ENCODE measurements around the gene ARID1B.
"Not testable (repeated sequence)": the region's sequence is repeated elsewhere in the genome, so short reads cannot be mapped to it uniquely, and the experiment has no call there.

The ARID1B gene

DNA sequence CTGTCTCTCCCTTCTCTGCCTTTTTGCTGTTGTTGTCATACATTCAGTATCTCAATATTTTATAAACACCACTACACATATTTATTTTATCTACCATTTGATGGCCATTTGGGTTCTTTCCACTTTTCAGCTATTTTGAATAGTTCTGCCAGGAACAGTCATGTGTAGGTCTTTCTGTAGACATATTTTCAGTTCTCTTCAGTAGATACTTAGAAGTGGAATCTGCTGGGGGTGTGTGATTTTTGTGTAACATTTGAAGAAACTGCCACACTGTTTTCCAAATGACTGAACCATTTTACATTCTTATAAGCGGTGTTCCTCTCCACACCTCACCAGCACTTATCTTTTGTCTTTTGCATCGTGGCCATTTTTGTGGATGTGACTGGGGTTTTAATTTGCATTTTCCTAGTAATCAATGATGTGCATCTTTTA lies 197.7 kb downstream of the ARID1B start:
- no peak for DNase-seq

DNA sequence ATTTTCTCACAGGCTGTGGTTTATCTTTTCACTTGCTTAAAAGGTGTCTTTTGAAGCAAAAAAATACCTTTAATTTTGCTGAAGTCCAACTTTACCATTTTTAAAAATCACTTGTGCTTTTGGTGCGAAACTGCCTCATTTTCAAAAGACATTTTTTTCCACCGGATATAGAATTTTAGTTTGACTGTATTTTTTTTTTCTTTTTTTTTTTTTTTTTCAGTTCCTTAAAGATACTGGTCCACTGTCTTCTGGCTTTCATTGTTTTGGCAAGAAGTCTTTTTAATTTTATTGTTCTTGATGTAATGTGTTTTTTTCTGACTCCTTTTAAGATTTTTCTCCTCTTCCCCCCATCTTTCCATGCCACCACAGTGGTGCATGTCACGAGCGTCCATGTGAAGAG lies 198.2 kb downstream of the ARID1B start:
- DNase-seq, result no peak

DNA sequence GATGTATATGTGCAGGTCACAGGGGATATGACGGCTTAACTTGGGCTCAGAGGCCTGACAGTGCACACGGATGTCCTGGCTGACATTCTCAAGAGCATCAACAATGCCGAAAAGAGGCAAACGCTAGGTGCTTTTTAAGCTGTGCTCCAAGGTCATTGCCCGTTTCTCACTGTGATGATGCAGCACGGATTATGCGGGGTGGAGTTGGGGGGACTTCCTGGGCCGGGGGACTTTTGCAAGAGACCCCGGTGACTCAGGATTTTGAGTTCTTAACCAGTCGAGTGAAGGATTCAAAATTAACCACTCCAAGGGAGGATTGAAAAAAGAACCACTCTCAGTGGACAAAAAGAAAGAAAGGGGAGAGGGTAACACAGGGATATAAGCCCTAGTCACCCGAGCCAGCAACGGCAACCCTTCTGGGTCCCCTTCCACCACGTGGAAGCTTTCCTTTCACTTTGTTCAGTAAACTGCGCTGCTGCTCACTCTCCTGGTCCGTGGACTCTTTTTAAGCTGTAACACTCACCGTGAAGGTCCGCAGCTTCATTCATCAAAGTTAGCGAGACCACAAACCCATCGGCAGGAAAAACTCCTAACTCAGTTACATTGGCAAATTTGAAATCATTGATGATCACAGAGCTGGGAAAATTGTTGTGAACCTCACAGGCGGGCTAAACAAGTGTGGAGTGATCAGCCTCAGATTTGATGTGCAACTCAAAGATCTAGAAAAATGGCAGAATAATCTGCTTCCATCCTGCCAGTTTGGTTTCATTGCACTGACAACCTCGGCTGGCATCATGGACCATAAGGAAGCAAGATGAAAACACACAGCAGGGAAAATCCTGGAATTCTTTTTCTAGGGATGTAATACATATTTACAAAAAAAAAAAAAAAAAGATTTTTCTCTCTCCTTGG lies 199.3 kb downstream of the ARID1B start:
- no peak for DNase-seq

DNA sequence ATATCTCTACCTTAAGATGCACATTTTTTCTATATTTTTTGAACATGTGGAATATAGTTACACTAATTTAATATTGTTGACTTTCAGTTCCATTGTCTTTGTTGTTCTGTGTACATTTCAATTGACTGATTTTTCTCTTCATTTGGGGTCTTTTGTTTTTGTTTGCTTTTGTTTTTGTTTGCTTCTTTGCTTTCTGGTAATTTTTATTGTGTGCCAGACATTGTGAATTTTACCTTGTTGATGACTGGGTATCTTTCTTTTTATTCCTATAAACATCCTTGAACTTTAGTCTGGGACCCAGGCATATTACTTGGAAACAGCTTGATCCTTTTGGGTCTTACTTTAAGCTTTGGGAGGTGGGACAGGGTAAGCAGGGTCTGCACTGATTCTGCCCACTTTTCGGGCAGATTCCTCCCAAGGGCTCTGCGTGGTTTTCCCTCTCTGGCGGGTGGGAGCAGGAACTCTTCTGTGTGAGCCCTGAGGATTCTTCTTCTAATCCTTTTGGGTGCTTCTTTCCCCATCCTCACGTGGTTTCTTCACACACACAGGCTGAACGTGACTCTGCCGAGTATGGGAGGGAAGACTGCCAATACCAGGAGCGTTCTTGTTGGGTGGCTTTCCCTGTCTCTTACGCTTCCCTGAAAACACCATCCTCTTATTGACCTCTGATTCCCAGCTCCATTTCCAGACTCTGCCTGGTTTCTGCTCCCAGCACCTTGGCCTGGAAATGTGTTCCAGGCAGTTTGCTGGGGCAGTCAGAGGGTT lies 200.5 kb downstream of the ARID1B start:
- DNase-seq, result no peak

DNA sequence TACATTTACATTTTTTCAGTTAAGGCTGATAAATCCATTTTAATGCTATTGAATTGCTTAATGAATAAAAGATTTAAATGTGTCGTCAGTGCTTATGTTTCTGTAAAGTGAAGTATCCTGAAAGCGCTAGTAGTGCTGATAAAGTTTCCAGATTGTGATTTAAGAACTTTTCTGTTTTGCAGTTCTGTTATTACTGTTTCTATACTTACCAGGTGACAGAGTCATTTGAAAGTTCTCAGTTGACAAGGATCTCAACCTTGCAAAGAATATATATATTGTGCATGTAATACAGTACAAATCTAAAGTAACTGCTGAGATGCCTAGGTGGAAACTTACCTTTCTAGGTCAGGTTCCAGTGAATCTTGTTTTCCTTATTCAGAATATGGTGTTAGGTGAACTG lies 201.8 kb downstream of the ARID1B start:
- DNase-seq, result no peak

DNA sequence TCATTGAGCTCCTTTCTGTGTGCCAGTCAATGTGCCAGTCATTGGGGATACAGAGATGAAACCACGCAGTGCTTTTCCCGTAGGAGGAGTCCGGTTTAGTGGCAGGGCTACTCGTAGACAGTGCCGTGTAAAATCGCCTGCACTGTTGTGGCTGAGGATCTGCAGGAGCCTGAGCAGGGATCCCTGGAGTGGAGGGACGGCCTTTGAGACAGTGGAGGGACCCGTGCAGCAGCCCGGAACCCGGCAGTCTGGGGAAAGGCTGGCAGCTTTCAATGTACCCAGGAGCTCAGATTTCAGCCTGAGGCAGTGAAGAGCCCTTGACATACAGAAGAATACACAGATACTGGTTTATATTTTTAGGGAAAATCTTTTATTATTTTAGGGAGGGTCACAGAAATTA lies 203.3 kb downstream of the ARID1B start:
- no peak for DNase-seq

DNA sequence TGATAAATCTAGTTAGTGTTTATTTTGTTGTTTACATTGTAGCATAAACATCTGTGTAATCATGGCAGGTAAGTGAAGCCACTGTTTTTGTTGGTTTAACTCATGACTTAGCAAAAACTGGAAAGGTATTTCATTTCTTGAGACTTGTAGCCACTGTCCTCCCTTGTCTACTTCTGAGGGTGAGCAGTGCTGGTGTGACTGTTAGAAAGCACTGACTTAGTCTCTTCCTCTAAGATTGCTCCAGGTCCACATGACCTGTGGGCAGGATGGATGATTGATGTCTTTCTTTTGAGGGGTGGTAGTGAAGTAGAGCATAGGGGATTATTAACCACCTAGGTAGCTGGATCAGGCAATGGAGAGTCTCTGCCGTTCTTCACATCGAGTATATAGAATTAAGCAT lies 203.8 kb downstream of the ARID1B start:
- no peak for DNase-seq

DNA sequence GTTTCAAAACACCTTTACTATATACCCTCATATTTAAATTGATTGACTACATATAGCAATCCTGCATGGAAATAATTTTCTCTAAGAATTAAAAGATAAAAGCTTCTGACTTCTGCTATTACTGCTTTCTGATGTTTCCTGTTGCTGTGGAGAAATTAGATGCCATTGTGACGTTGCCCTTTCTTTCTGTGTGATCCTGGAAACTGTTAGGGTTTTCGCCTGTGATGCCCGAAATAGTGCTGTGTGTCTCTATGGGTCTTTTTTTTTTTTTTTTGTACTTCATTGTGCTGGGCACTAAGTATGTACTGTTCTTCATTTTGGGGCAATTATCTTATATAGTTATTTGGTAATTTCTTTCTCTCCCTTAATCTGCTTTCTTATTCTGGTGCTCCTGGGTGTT lies 205.0 kb downstream of the ARID1B start:
- no peak for DNase-seq

DNA sequence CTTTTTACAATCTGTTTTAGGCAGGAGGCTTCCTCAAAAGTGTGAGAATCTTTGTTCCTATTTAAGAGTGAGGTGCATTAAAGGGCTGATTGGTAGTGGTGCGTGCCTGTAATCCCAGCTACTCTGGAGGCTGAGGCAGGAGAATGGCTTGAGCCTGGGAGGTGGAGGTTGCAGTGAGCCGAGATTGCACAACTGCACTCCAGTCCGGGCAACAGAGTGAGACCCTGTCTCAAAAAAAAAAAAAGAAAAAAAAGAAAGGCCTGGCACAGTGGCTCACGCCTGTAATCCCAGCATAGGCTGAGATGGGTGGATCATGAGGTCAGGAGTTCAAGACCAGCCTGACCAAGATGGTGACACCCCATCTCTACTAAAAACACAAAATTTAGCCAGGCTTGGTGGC lies 205.7 kb downstream of the ARID1B start:
- not testable (repeated sequence) for DNase-seq

DNA sequence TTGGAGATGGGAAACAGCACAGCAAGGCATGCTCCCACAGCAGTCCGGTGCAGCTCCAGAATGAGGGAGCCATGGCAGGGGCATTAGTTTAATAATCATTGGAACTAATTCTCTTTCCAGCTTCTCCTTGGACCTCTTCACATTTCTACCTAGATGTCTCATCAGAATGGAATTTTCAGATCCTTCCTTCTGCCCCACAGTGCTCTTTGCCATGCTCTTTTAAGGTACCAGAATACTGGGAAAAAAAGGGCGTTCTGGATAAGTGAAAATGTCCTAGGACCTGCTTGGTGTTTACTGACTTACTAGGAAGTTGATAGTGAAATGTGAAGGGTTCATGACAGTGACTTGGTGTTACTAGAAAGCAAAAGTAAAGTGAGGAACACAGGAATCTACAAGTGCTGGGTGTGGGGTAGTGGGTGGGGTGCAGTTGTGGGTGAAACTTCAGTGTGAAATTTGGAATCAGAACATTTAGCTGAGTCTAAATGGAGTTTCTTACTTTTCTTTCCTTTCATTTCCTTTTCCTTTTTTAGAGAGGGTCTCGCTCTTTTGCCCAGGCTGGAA lies 207.1 kb downstream of the ARID1B start:
- no peak for DNase-seq

DNA sequence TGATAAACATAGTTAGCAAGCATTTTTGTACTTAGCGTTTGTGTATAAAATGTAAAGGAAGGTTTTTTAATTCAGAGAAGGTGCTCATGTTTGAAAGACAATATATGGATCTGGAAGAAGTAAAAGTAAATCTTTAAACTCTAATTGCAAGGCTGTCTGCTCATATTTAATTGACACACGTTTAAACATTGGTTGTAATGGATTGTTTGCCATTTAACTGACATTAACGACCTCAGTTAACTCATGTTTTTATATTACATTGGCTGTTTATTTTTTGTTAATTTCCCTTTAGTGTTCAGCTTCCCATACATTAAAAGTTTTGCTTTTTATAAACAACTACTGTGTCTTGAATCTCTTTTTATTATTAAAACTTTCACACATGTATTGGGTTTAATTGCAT lies 208.1 kb downstream of the ARID1B start:
- no peak for DNase-seq

DNA sequence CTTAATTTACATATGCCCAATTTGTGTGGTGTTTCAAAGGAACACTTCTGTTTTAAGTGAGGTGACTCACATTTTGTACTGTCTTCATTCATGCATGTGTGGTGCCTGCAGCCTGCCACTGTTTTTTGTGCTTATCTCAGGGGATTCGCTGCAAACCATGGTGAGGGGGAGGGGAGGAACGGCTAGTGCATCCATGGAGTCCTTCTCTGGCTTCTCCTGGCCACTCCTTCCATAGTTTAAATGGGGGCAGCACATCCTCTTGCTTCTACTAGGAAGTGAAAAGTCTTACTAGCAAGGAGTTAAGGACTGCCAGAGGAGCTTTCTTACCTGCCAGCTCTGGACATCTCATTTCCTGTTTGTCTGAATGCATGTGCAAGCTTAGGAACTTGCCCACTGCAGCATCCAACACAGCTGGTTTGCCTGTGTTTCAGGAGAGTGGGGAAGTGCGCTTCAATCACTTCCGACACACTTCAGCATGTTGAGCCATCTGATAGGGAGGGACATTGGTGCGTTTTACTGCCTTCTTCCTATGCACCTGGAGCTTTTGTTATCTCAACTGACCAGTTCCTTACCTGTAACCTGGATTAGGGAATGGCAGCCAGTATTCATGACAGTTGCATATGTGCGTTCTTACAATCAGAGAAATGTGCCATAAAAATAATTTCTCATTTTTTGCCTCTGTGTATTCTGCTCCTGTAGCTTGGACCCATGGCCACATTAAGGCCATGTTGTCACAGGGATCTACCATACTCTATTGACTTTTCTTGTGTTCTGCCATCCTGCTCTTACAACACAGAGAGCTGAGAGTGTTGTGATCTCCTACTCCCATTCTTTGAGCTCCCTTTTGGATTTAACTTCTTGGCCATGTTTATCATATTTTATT lies 211.3 kb downstream of the ARID1B start:
- DNase-seq, result no peak

DNA sequence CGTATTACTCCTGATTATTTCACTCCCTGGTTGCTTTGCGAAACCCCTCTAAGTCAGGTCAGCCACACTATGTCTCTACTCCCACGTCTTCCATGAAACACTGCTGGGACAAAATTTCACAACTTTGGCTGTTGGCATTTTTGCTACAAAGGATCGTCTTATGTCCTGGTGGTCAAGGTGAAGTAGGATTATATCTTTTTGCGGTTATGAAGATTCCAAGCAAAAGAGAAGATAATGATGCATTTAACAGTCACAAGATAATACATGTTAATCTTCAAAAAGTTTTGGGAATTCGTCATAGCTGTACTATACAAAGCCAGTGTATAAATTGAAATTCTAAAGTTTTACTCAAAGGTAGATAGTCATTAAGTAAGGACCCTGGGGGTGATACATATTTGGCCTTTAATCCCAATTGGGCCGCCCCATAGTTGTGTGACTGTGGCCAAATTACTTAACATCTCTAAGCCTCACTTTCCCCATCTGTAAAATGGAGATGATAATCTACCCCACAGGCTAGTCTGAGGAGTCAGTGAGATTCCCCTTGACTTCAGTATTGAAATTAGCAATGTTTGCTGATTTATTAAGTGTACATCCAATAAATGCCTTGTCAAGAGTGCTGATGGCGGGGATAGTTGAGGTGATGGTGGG lies 212.1 kb downstream of the ARID1B start:
- no peak for DNase-seq

DNA sequence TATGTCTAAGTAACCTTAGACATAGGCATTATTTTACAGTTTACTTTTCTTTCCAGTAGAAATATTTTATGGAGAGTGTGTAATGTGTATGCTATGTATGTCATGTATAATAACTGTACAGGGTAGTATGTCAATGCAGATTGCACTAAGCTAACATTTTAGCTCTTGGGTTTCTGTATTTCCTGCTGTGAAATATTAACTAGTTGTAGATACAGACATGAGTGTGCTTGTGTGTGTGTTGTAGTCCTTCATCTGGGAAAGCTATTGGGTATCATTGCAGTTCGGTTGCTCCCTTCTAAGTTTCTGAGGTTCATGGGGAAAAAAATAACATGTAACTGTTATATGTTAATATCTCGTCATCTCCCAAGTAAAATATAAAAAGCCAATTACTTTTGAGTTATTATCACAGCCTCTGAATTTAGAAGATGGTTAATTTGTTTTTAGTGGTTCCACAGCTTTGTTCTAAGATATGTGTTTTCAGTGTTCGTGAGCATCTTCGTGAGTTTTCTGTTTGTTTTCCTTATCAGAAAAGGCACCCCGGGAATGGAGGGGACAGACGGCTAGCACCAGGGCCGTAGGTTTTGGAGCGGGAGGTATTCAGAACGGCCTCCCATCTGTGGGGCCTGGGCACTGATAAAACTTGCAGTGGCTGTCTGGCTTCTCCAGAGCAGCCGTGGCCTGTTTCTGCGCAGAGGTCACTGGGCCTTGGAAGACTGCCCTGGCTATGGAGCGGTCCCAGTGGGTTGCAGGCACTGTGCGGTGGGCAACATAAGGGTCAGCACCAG lies 215.0 kb downstream of the ARID1B start:
- no peak for DNase-seq

DNA sequence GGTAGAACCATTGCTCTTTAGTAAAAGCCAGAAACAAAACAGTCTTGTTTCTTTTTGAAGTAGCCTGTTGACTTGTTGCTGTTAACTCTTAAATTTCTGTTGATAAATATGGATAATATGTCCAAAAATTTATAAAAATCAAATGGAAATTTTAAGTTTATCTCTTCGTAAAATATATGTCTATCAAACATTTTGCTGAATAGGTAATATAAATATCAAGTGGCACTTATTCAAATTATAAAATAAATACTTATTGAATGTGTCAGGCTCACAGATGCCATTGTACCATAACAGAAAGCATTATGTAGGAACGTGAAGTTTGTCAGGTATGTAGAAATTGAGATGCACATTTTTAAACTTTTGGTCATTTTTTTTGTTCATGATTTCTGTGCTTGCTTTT lies 216.5 kb downstream of the ARID1B start:
- DNase-seq, result no peak

DNA sequence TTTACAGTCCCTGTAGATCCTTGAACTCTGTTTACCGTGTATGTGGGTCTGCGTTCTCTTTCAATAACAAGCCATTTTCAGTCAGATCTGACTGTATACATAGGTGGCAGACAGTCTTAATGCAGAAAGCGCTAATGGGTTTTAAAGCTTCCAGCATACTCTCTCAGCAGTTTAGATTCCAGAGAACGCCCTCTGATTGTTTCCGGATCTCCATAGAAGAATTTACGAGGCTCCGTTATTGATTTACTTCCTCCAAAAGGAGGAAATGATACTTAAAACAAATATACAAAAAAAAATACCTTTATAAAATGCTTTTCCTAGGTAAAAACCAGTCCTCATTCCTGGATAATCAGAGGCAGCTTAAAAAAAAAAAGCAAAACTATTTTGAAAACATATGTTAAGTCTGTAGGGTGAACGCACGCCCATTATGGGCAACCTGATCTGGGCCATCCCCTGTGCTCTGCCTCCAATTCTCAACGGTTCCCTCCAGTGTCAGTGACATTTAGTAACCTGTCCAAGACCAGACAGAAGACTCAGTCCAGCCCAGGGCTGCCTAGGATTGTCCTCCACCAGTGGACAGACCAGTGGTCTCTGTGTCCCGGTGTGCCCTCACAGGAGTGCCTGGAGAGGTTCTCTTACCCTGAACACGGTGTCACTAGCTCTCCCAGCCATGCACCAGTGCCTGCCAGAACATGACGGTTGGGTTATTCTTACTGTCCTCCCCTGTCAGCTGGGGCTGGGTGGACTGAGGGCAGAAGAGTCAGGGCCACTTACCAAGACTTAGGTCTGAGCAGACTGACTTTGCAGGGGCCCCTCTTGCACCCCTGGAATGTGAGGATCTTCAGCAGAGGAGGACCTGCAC lies 217.3 kb downstream of the ARID1B start:
- DNase-seq, result no peak

DNA sequence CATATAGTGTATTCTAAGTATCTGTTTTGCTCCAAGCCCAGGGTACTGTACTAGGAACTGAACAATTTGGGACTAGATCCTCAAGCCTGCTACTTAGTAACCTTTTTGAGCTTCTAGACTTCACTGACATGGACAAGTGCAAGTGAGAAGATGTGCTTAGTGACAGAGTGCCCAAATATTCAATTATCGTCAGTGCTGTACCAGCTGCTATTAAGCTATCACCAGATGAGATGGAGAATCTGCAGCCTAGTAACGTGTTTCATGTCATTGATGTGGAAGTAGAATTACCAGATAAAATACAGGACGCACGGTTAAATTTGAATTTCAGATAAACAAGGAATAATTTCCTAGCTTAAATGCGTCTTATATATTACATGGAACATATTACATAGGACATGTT lies 218.3 kb downstream of the ARID1B start:
- no peak for DNase-seq

DNA sequence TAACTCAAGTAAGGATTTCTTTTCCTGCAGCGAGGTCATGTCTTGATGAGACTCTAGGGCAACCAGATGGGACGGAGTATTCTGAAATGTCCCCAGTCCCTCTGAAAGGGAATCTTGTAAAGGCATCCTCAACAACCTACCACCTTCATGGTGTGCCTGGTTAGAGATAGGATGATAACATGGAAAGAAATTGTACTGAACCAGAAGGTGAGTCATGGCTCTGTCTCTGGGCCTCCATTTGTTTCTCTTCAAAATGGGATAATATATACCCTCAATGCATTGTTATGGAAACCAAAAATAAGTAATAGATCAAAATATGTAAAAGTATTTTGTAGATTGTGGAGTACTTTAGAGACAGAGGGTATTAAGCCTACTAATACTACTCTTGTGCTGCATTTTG lies 219.1 kb downstream of the ARID1B start:
- no peak for DNase-seq

DNA sequence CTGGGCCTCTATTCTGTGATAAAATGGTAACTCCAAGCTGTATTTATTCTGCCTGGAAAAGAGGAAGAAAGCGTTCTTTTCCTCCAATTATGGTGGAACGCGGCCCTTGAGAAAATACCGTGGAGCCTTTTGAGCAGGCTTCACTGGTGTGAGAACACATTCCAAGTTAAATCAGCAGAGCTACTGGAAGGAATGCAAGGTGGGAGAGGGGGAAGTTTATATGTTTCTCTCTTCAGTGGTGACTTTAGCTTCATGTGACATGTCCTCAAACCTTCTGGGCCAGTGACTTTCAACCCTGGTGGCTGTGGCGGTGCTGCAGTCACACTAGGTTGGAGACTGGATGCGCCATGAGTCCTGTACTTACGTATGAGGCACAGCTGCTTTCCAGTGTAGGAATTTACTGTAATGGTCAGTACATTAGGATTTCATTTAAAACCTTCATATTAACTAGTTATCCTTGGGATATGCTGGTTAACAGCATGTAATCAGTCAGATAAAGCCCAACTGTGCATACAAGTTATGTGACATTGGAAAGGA lies 221.7 kb downstream of the ARID1B start:
- no peak for DNase-seq

DNA sequence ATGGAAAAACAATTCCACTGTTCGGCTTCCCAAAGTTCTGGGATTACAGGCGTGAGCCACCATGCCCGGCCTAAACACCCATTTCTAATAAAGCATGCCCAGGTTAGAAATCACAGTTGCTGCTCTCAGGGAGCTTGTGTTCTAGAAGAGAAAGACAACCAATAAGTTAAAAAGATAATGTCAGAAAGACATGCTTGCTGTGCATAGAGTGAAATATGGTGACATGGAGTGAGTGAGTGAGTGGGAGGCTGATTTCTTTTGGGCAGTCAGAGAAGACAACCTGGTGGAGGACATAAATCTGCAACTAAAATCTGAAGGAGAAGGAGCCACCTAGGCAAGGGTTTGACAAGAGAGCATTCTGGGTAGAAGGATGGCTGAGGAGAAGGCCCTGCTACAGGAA lies 222.6 kb downstream of the ARID1B start:
- no peak for DNase-seq

Data from T-helper 9 cell (primary cell).